HG03354 (cell line): ENCODE data around the gene IFT81.
"Not testable (repeated sequence)": the region's sequence is repeated elsewhere in the genome, so short reads cannot be mapped to it uniquely, and the experiment has no call there.

ENCODE experiments used
- ATAC-seq: cut with Tn5 transposase; IDR thresholded peaks from one replicate; pipeline ENCODE4 v1.9.1; 2021; ENCODE audit warnings: mild to moderate bottlenecking; ENCODE audit not compliant: unreplicated experiment, poor library complexity, severe bottlenecking

Gene IFT81

GRCh38 chr12:110197003-110197402 is 72.8 kb downstream of the IFT81 start:
- no peak for ATAC-seq

- no peak for ATAC-seq
These were observed 74.2 kb downstream of the IFT81 start for GRCh38 chr12:110198386-110198785.

- ATAC-seq, result peak; percentile 75
These were observed 75.4 kb downstream of the IFT81 start for GRCh38 chr12:110199339-110200123.

GRCh38 chr12:110200124-110200417 is 75.9 kb downstream of the IFT81 start:
- no peak for ATAC-seq

GRCh38 chr12:110201995-110202394 is 77.8 kb downstream of the IFT81 start:
- ATAC-seq, result no peak

GRCh38 chr12:110203546-110203945 is 79.4 kb downstream of the IFT81 start:
- ATAC-seq, result no peak

GRCh38 chr12:110205931-110206330 is 81.8 kb downstream of the IFT81 start:
- ATAC-seq, result no peak

- not testable (repeated sequence) for ATAC-seq
These were observed 87.7 kb downstream of the IFT81 start for GRCh38 chr12:110211639-110212536.

- ATAC-seq, result no peak
These were observed 94.0 kb downstream of the IFT81 start for GRCh38 chr12:110217996-110218674.

GRCh38 chr12:110222027-110222426 is 97.9 kb downstream of the IFT81 start:
- no peak for ATAC-seq

- no peak for ATAC-seq
These were observed 98.3 kb downstream of the IFT81 start for GRCh38 chr12:110222433-110222832.

GRCh38 chr12:110223777-110224378 is 99.7 kb downstream of the IFT81 start:
- no peak for ATAC-seq

GRCh38 chr12:110224379-110225304 is 100.5 kb downstream of the IFT81 start:
- no peak for ATAC-seq

- ATAC-seq, result no peak
These were observed 103.0 kb downstream of the IFT81 start for GRCh38 chr12:110227138-110227537.

- not testable (repeated sequence) for ATAC-seq
These were observed 104.2 kb downstream of the IFT81 start for GRCh38 chr12:110228348-110228747.

GRCh38 chr12:110228756-110229155 is 104.6 kb downstream of the IFT81 start:
- ATAC-seq, result no peak

GRCh38 chr12:110229409-110229808 is 105.3 kb downstream of the IFT81 start:
- ATAC-seq, result no peak

GRCh38 chr12:110230655-110231054 is 106.5 kb downstream of the IFT81 start:
- no peak for ATAC-seq
